HCT116 (cell line): ENCODE data around the gene PAPPA2. TPM values are rescaled to one million over a fixed set of nuclear protein-coding genes. Genes with fewer than 3 reads are reported as not detected.

Source experiments
- ATAC-seq: fragments of 200-7000 bp; cut with Tn5 transposase; 2 replicates; pipeline ENCODE4 v1.9.1; 2020; ENCODE audit warnings: mild to moderate bottlenecking, moderate library complexity
- BruUV-seq: library from RNA; stranded (reverse); fragments of 400-500 nt; replicated peaks from 2 replicates; lab custom pipeline; 2021; lab: Mats Ljungman, UMichigan
- CTCF ChIA-PET: fragments of 300-600 bp; sonication (Branson Sonifier 250); formaldehyde crosslinking; loops from one replicate; lab custom pipeline; 2021; ENCODE audit warnings: antibody characterized with exemption; lab: Charles Lee
- POLR2A ChIA-PET: fragments of 300-600, 350-600 bp; sonication (Branson Sonifier 250); formaldehyde crosslinking; loops from one replicate; lab custom pipeline; 2021; ENCODE audit warnings: antibody characterized with exemption; lab: Charles Lee
- RAD21 ChIA-PET, 2 experiments: fragments of 300-600 bp; sonication (Branson Sonifier 250); formaldehyde crosslinking; loops; one replicate each; lab custom pipeline; 2023; ENCODE audit warnings: low total read pairs in 2 of 2; ENCODE audit not compliant: uncharacterized antibody in 2 of 2, unreplicated experiment in 2 of 2, low non-redundant PET in 1 of 2; lab: Charles Lee
- DNase-seq: peaks from one replicate; pipeline ENCODE4 v3.0.0-alpha.2; 2010; ENCODE audit warnings: low read depth, low spot score
- H2AFZ ChIP-seq: fragments of 200-600 bp; shearing (Covaris generic), sonication (generic); 2 replicates; pipeline ENCODE4 v1.6.1; 2017; ENCODE audit warnings: low read depth, mixed run types, mixed read lengths, antibody characterized with exemption, low read length; ENCODE audit not compliant: poor library complexity, severe bottlenecking
- H3K27ac ChIP-seq: 2 replicates; pipeline ENCODE4 v1.5.1; 2012; ENCODE audit warnings: low read depth, low read length
- H3K27me3 ChIP-seq: fragments of 200-600 bp; sonication (generic); 2 replicates; pipeline ENCODE4 v1.6.1; 2016; ENCODE audit warnings: mixed run types, low read length, mixed read lengths; ENCODE audit not compliant: insufficient read depth
- H3K36me3 ChIP-seq, 2 experiments: fragments of 200-500 bp in 1 of 2; fragments of 200-600 bp in 1 of 2; sonication (Bioruptor generic) in 1 of 2; sonication (generic) in 1 of 2; 2 replicates each; pipeline versions ENCODE4 v1.5.1 to v1.6.1; 2014 to 2016; ENCODE audit warnings: low read length in 2 of 2, inconsistent platforms in 1 of 2, mixed read lengths in 1 of 2, mixed run types in 1 of 2; ENCODE audit not compliant: insufficient read depth in 2 of 2, control insufficient read depth in 1 of 2
- H3K4me1 ChIP-seq, 2 experiments: fragments of 200-600 bp in 1 of 2; sonication (generic) in 1 of 2; 2 replicates each; pipeline versions ENCODE4 v1.5.1 to v1.6.1; 2012 to 2017; ENCODE audit warnings: low read length in 2 of 2, inconsistent platforms in 1 of 2, mild to moderate bottlenecking in 1 of 2, mixed read lengths in 1 of 2, mixed run types in 1 of 2, moderate library complexity in 1 of 2; ENCODE audit not compliant: insufficient read depth in 2 of 2, control insufficient read depth in 1 of 2
- H3K4me2 ChIP-seq: fragments of 200-600 bp; sonication (generic); 2 replicates; pipeline ENCODE4 v1.6.1; 2017; ENCODE audit warnings: mixed run types, low read length, mixed read lengths
- H3K4me3 ChIP-seq, 2 experiments: fragments of 200-600 bp in 1 of 2; sonication (generic) in 1 of 2; replicated peaks in 1 of 2; 2 replicates each; pipeline ENCODE4 v1.5.1; 2011 to 2016; ENCODE audit warnings: low read length in 2 of 2, control low read depth in 1 of 2, low read depth in 1 of 2, mild to moderate bottlenecking in 1 of 2, mixed read lengths in 1 of 2, mixed run types in 1 of 2
- H3K79me2 ChIP-seq: fragments of 200-600 bp; sonication (generic); 2 replicates; pipeline ENCODE4 v1.6.1; 2017; ENCODE audit warnings: mild to moderate bottlenecking, mixed run types, low read length, moderate library complexity, mixed read lengths; ENCODE audit not compliant: insufficient read depth
- H3K9ac ChIP-seq: fragments of 200-600 bp; sonication (generic); 2 replicates; pipeline ENCODE4 v1.6.1; 2016; ENCODE audit warnings: low read length, mixed read lengths
- H3K9me2 ChIP-seq: fragments of 200-600 bp; sonication (generic), shearing (Covaris generic); 2 replicates; pipeline ENCODE4 v1.6.1; 2017; ENCODE audit warnings: mixed run types, mild to moderate bottlenecking, moderate library complexity; ENCODE audit not compliant: insufficient read depth
- H3K9me3 ChIP-seq, 2 experiments: fragments of 200-500 bp in 1 of 2; fragments of 200-600 bp in 1 of 2; sonication (Bioruptor generic) in 1 of 2; sonication (generic) in 1 of 2; 2 replicates each; pipeline ENCODE4 v1.6.1; 2014 to 2017; ENCODE audit warnings: low read length in 2 of 2, mixed read lengths in 2 of 2, inconsistent platforms in 1 of 2, low read depth in 1 of 2, mild to moderate bottlenecking in 1 of 2, mixed run types in 1 of 2, moderate library complexity in 1 of 2; ENCODE audit not compliant: control insufficient read depth in 1 of 2, insufficient read depth in 1 of 2
- H4K20me1 ChIP-seq: fragments of 200-600 bp; sonication (generic), shearing (Covaris generic); 2 replicates; pipeline ENCODE4 v1.6.1; 2017; ENCODE audit warnings: mixed run types, mild to moderate bottlenecking, moderate library complexity; ENCODE audit not compliant: insufficient read depth
- ATF3 ChIP-seq: IDR thresholded peaks from 2 replicates; pipeline ENCODE4 v1.6.1; 2012
- CEBPB ChIP-seq: IDR thresholded peaks from 2 replicates; pipeline ENCODE4 v1.6.1; 2012; ENCODE audit warnings: low read depth
- EGR1 ChIP-seq: IDR thresholded peaks from 2 replicates; pipeline ENCODE4 v1.6.1; 2012; ENCODE audit warnings: low read depth
- ELF1 ChIP-seq: IDR thresholded peaks from 2 replicates; pipeline ENCODE4 v1.6.1; 2012; ENCODE audit warnings: low read depth, borderline replicate concordance
- FOSL1 ChIP-seq: IDR thresholded peaks from 2 replicates; pipeline ENCODE4 v1.6.1; 2012; ENCODE audit warnings: low read depth
- POLR2A ChIP-seq: IDR thresholded peaks from 2 replicates; pipeline ENCODE4 v1.7.0; 2011; ENCODE audit warnings: borderline replicate concordance; ENCODE audit not compliant: insufficient read depth, insufficient read length; ENCODE audit errors: extremely low read depth
- POLR2AphosphoS5 ChIP-seq: IDR thresholded peaks from 2 replicates; pipeline ENCODE4 v1.6.1; 2011; ENCODE audit warnings: mild to moderate bottlenecking, low read depth, low read length, moderate library complexity
- SIN3A ChIP-seq: IDR thresholded peaks from 2 replicates; pipeline ENCODE4 v1.6.1; 2012; ENCODE audit warnings: low read depth
- SRF ChIP-seq: IDR thresholded peaks from 2 replicates; pipeline ENCODE4 v1.6.1; 2012; ENCODE audit warnings: low read depth
- TCF7L2 ChIP-seq: IDR thresholded peaks from 2 replicates; pipeline ENCODE4 v1.7.0; 2011; ENCODE audit warnings: borderline replicate concordance, inconsistent platforms; ENCODE audit not compliant: insufficient read depth, insufficient read length; ENCODE audit errors: extremely low read depth
- ZBTB33 ChIP-seq: IDR thresholded peaks from 2 replicates; pipeline ENCODE4 v1.6.1; 2011; ENCODE audit warnings: mild to moderate bottlenecking, low read length, moderate library complexity; ENCODE audit not compliant: insufficient replicate concordance; ENCODE audit errors: extremely low read depth
- ZFX ChIP-seq: fragments of 450-650 bp; IDR thresholded peaks from 2 replicates; pipeline ENCODE4 v1.6.1; 2017
- ZNF274 ChIP-seq: fragments of 200-500 bp; sonication (Bioruptor generic); IDR thresholded peaks from 2 replicates; pipeline ENCODE4 v1.6.1; 2014; ENCODE audit warnings: mild to moderate bottlenecking, low read depth, low read length, inconsistent platforms
- intact Hi-C: fragments of 100-400 bp; cut with micrococcal nuclease; formaldehyde crosslinking; loops from 2 replicates; pipeline ENCODE4 v1.10.0; 2022
- total RNA-seq: library from RNA; stranded (reverse); gene quantifications from one replicate; pipeline ENCODE4 v1.2.1, GENCODE V29; 2021; ENCODE audit not compliant: unreplicated experiment

The PAPPA2 gene
- total RNA-seq, 1 experiment from 2014 or later = not detected

GRCh38 chr1:176440176-176440575, 22.8 kb upstream of the PAPPA2 start:
- ChIA-PET RAD21 (no interaction called here), CTCF (no interaction called here), POLR2A (no interaction called here)
- DNase-seq = no peak
- Histone ChIP-seq H3K4me2 (no peak overlapping the region), H3K79me2 (no peaks in the 10 kb centered on the region), H4K20me1 (no peaks in the 10 kb centered on the region), H2AFZ (no peak overlapping the region), H3K9ac (no peak overlapping the region), H3K9me3 (no peaks in the 10 kb centered on the region), H3K9me2 (no peaks in the 10 kb centered on the region), H3K27me3 (peaks cover 11% of the 10 kb centered on the region; the same call in 1 of the 2 replicates), H3K4me1 (no peaks in the 10 kb centered on the region), H3K4me3 (no peak overlapping the region), H3K36me3 (no peaks in the 10 kb centered on the region), H3K27ac (no peak overlapping the region)
- intact Hi-C loops = no loop called here
- no TSS peak for BruUV-seq
- TF ChIP-seq ATF3 (no peak), FOSL1 (no peak), POLR2A (no peak), EGR1 (no peak), SIN3A (no peak)
- no peak for ATAC-seq

GRCh38 chr1:176444286-176444685, 18.7 kb upstream of the PAPPA2 start:
- H3K4me3 ChIP-seq = no peak overlapping the region
- no peaks in the 10 kb centered on the region for H3K9me3 ChIP-seq
- no peaks in the 10 kb centered on the region for H3K79me2 ChIP-seq
- intact Hi-C loops = no loop called here
- H3K36me3 ChIP-seq = no peaks in the 10 kb centered on the region
- H2AFZ ChIP-seq = no peak overlapping the region
- DNase-seq (no peak), ATAC-seq (no peak)
- CTCF ChIA-PET = no interaction called here
- no peaks in the 10 kb centered on the region for H3K4me1 ChIP-seq
- peaks cover 19% of the 10 kb centered on the region; the same call in 1 of the 2 replicates for H3K27me3 ChIP-seq
- H3K9ac ChIP-seq = no peak overlapping the region
- H4K20me1 ChIP-seq = no peaks in the 10 kb centered on the region
- H3K4me2 ChIP-seq = no peak overlapping the region
- BruUV-seq = no TSS peak
- RAD21 ChIA-PET = no interaction called here
- no peak for TF ChIP-seq ZNF274
- no peak for TF ChIP-seq SIN3A
- TF ChIP-seq ELF1 = no peak
- TF ChIP-seq ZBTB33 = no peak
- TF ChIP-seq TCF7L2 = no peak
- no peak for TF ChIP-seq CEBPB
- TF ChIP-seq SRF = no peak
- no peak for TF ChIP-seq ZFX
- no peak for TF ChIP-seq POLR2AphosphoS5
- TF ChIP-seq EGR1 = no peak
- no peak for TF ChIP-seq ATF3
- H3K9me2 ChIP-seq = no peaks in the 10 kb centered on the region
- POLR2A ChIA-PET = no interaction called here
- H3K27ac ChIP-seq = no peak overlapping the region
